Umbilical cord (tissue), 1 donor: ENCODE data around the gene PKDREJ. TPM values are rescaled to one million over a fixed set of nuclear protein-coding genes. Genes with fewer than 3 reads are reported as not detected.

Source experiments
- total RNA-seq: library from RNA; depleted of rRNA; stranded (reverse); fragments of >200 nt; gene quantifications from one replicate; pipeline ENCODE4 v1.2.3, GENCODE V29; 2014; ENCODE audit warnings: low replicate concordance; ENCODE audit not compliant: insufficient read depth

Gene PKDREJ
- total RNA-seq, 1 donor from 2014 or later = 2.4 TPM

Other genes starting within 250 kb of the PKDREJ start
- 34.9 TPM for gene PPARA, start 112.8 kb downstream of the PKDREJ start, total RNA-seq
- gene CDPF1, start 13.1 kb downstream of the PKDREJ start, total RNA-seq = 13.5 TPM
- 20.7 TPM for gene TTC38, start 4.7 kb upstream of the PKDREJ start, total RNA-seq
- 3.4 TPM for gene GTSE1, start 33.5 kb upstream of the PKDREJ start, total RNA-seq
- gene TRMU, start 72.4 kb upstream of the PKDREJ start, total RNA-seq = 21.9 TPM